NCI-H1930 (cell line): ENCODE measurements around the gene RNF126.
"Not testable (repeated sequence)": the region's sequence is repeated elsewhere in the genome, so short reads cannot be mapped to it uniquely, and the experiment has no call there.

Source experiments
- DNase-seq, 2 experiments: peaks; one replicate each; lab custom pipeline; 2025; lab: John Stamatoyannopoulos, UW

RNF126 gene

GRCh38 chr19:628168-628567 lies 34.8 kb downstream of the RNF126 start:
- no peak for DNase-seq

GRCh38 chr19:626566-626965 lies 36.4 kb downstream of the RNF126 start:
- DNase-seq, result not testable (repeated sequence)

DNA sequence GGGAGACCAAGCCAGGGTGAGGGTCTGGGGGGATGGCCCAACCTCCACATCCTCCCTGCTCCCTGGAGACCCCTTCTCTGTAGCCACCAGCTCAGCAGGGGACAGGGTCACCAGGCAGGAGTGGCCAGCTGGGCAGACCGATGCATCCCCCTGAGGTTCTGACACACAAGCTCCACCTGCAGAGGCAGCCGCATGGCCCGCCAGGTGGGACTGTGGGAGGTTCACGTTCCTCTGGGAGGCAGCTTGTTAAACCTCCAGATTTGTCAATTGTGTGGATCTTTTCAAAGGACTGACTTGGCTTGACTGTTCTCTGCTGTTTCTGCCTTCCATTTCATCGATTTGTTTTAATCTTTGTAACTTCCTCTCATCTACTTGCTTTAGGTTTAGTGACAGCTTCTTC lies 37.8 kb downstream of the RNF126 start:
- DNase-seq, result no peak

GRCh38 chr19:624433-625109 lies 38.4 kb downstream of the RNF126 start:
- no peak for DNase-seq

DNA sequence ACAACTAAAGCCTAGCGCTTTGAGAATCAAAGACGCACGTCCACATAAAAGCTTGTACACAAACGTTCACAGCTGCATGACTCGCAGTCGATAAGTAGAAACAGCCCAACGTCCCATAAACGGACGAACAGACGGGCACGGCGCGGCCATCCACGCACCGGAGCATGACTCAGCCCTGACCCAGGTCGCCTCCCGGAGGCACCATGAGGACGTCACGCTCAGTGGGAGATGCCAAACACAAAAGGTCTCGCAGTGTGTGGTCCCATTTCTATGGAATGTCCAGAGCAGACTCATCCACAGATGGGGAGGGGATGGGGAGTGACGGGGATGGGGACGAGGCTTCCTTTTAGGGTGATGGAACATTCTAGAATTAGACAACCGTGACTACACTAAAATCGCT lies 39.0 kb downstream of the RNF126 start:
- DNase-seq, result no peak

GRCh38 chr19:623175-623916 lies 39.7 kb downstream of the RNF126 start:
- DNase-seq, result no peak

GRCh38 chr19:622666-623065 lies 40.3 kb downstream of the RNF126 start:
- no peak for DNase-seq

DNA sequence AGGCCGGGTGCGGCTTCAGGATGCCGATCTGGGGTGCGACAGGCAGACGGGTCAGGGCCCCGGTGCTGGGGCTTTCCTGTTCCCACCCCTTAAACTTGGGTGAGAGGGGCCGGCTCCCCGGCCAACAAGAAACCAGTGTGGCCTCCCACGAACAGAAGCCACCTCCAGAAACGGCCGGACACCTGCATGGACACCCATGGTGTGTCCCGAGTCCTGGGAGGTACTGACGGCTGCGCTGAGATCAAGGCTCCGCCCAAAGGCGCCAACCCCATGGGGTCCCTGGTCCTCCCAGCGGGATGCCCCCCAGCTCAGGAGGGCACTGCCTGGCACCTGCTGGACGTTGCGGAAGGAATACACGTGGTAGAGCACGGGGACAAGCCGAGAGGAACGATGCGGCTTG lies 41.2 kb downstream of the RNF126 start:
- DNase-seq, result no peak

- DNase-seq, result not testable (repeated sequence)
These were observed 41.8 kb downstream of the RNF126 start for GRCh38 chr19:621191-621590.

DNA sequence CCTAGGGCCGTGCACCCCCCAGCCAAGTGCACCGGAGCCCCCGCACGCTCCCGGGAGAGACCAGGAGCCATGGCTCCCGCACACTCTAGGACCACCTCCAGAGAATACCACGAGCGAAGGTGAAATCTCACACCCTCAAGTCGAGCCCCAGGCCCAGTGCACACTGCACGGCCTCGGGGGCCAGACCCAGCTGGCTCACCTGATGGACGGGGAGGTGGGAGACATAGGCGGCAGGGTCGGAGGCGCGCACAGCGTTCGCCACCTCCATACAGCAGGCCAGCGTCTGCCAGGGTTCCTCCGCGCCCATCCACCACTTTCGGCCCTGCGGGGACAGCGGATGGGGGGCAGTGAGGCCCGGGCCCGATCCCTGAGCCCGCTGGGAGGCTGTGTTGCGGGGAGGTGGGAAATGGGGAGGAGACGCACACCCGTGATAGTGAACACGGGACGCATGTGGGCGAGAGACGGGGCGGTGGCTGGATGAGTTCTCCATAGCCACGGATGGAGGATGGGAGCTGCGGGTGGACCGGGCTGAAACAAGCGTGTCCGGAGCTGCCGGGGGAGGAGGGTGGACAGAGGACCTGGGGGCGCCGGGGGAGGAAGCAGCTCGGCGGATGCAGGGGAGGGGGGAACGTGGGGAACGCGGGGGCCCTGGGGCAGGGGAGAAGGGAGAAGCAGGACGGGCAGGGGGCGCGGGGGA lies 42.7 kb downstream of the RNF126 start:
- no peak for DNase-seq

GRCh38 chr19:619286-620002 lies 43.6 kb downstream of the RNF126 start:
- DNase-seq, result no peak

GRCh38 chr19:618674-619285 lies 44.2 kb downstream of the RNF126 start:
- no peak for DNase-seq

DNA sequence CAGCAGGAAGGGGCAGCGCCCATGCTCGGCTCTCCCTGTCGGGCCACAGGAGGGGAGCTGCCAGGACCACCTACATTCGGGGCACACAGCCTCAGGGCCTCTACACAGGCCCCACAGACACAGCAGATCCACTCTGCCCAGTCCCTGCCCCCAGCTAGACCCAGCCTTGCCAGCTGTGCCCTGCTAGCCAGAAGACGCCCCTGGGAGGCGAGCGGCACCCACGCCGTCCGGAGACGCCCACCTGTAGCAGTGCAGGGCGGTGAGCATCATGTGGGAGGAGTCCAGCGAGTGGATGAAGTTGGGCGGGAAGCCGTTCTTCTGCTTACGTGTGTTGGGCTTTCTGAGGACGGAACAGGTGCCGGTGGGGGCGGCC lies 44.8 kb downstream of the RNF126 start:
- no peak for DNase-seq

GRCh38 chr19:617551-618246 lies 45.3 kb downstream of the RNF126 start:
- no peak for DNase-seq

DNA sequence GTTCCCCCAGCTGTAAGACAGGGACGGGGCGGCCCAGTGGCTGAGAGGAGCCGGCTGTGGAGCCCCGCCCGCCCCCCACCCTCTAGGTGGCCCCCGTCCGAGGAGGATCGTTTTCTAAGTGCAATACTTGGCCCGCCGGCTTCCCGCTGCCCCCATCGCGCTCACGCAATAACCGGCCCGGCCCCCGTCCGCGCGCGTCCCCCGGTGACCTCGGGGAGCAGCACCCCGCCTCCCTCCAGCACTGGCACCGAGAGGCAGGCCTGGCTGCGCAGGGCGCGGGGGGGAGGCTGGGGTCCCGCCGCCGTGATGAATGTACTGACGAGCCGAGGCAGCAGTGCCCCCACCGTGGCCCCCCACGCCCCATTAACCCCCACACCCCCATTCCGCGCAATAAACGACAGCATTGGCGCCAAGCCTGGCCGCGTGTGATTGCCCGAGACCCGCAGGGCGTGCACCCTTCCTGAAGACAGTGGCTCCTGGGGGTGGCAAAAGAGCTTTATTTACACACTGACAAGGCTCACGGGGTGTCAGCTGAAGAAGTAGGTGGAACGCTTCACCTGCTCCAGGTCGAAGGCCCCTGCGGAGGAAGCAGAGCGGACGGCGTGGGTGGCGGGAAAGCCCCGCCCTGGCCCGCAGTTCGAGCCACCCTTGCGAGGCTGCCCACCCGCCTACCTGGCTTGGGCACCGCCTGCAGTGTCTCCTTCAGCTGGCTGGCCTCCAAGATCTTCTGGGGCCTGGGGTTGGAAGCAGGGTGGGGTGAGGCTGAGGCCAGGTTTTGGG lies 46.1 kb downstream of the RNF126 start:
- DNase-seq, result no peak

DNA sequence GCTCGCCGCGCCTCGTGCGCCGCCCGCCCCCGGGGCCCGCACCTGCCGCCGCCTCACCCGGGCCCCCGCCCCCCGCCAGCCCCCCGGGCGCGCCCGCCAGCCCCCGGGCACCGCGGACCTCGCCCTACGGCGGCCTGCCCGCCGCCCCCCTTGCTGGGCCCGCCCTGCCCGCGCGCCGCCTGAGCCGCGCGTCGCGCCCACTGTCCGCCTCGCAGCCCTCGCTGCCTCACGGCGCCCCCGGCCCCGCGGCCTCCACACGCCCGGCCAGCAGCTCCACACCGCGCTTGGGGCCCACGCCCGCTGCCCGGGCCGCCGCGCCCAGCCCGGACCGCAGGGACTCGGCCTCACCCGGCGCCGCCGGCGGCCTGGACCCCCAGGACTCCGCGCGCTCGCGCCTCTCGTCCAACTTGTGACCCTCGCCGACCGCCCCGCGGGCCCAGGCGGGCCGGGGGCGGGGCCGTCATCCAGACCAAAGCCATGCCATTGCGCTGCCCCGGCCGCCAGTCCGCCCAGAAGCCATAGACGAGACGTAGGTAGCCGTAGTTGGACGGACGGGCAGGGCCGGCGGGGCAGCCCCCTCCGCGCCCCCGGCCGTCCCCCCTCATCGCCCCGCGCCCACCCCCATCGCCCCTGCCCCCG lies 46.8 kb downstream of the RNF126 start:
- DNase-seq, result no peak

DNA sequence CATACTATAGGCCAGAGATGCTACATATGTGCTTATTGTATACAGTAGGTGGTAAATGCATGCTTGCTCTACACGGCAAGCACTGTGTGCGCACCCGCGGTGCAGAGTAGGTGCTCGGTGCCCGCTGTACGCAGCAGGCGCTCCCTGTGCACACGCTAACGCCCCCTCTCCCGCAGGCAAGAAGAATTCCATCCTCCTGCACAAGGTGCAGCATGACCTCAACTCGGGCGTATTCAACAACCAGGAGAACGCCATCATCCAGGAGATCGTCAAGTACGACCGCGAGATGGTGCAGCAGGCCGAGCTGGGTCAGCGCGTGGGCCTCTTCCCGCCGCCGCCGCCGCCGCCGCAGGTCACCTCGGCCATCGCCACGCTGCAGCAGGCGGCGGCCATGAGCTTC lies 47.4 kb downstream of the RNF126 start:
- no peak for DNase-seq

DNA sequence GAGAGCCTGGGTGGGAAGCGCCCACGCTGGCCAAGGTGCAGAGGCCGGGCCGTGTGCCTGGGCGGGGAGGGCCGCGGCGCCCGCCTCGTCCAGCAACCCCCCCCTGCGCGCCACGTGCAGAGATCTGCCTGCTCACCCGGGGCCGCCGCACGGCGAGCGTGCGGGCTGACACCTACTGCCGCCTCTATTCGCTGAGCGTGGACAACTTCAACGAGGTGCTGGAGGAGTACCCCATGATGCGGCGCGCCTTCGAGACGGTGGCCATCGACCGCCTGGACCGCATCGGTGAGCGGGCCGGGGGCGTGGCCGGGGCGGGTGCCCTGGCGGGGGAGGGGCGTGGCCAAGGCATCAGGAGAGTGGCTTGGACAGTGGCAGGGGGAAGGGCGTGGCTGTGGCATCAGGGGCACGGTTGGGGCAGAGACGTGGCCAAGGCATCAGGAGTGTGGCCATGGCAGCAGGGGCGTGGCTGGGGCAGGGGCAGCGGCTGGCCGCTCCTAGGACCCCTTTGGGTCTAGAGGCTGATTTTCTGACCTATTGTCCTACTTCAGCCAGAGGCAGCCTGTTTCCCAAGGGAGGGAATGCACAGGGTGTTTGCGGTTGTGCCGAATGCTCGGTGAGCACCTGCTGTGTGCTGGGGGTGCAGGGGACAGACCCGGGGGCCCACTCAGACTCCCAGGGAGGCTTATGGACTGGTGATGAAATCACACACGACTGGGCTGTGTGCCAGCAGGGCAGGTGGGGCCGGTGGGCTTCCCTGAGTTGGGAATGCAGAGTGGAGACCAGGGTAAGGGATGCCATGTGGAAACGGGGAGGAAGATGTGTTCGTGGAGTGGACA lies 49.1 kb downstream of the RNF126 start:
- no peak for DNase-seq

DNA sequence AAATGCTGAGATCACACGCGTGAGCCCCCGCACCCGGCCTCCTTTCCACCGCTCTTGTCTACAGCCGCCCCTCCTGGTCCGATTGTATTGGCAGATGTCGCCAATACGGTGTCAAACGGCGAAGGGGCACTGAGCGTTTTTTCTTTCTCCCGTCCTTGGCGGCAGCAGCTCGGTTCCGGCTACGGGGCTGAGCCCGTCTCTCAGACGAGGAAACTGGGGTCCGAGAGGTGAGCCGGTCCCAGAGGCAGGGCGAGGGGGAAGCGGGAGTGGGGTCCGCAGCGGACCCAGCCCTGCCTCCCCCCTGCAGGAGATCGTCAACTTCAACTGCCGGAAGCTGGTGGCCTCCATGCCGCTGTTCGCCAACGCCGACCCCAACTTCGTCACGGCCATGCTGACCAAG lies 50.1 kb downstream of the RNF126 start:
- no peak for DNase-seq
